T-helper 17 cell (primary cell): ENCODE results near the gene TSACC. TPM values are rescaled to one million over a fixed set of nuclear protein-coding genes. Genes with fewer than 3 reads are reported as not detected.
"Not testable (repeated sequence)": the region's sequence is repeated elsewhere in the genome, so short reads cannot be mapped to it uniquely, and the experiment has no call there.

Experiments
- ATAC-seq: fragments of 150-1000 bp; cut with Tn5 transposase; 2 replicates; pipeline ENCODE4 v1.10.0; 2021; ENCODE audit warnings: mild to moderate bottlenecking, moderate library complexity
- DNase-seq, 3 donors: peaks; one replicate each; pipeline versions ENCODE4 v3.0.0 to v3.0.0-alpha.2; 2020 to 2021
- H3K9me3 ChIP-seq: one replicate; pipeline ENCODE4 v1.7.0; 2013; ENCODE audit warnings: low read length, mild to moderate bottlenecking; ENCODE audit not compliant: control insufficient read depth, poor library complexity, severe bottlenecking
- H3K27ac Mint-ChIP-seq: one replicate; pipeline ENCODE4 v1.8.0; 2022; ENCODE audit warnings: mild to moderate bottlenecking, moderate library complexity, mixed read lengths
- H3K27me3 Mint-ChIP-seq: one replicate; pipeline ENCODE4 v1.8.0; 2022; ENCODE audit warnings: mixed read lengths
- H3K36me3 Mint-ChIP-seq: one replicate; pipeline ENCODE4 v1.8.0; 2022; ENCODE audit warnings: low read depth, mixed read lengths
- H3K4me1 Mint-ChIP-seq: one replicate; pipeline ENCODE4 v1.8.0; 2022; ENCODE audit warnings: mild to moderate bottlenecking, mixed read lengths
- H3K4me3 Mint-ChIP-seq: one replicate; pipeline ENCODE4 v1.8.0; 2022; ENCODE audit warnings: mild to moderate bottlenecking, moderate library complexity, mixed read lengths
- total RNA-seq, 4 donors: library from RNA in 2 of 4; stranded (reverse) in 2 of 4; gene quantifications; one replicate each; pipeline ENCODE4 v1.2.3 and lab custom pipeline; 2022 to 2026

Gene TSACC
- total RNA-seq, 2 donors from 2014 or later = 0.40 TPM; not detected in 1

- Mint-ChIP-seq H3K4me3 (no peak overlapping the region), H3K27me3 (peaks cover 47% of the 10 kb centered on the region), H3K27ac (no peak overlapping the region), H3K4me1 (peaks cover 5% of the 10 kb centered on the region), H3K36me3 (no peaks in the 10 kb centered on the region)
- no peak for DNase-seq
- no peak for ATAC-seq
- no peaks in the 10 kb centered on the region for H3K9me3 ChIP-seq
These were observed 19.7 kb downstream of the TSACC start for GRCh38 chr1:156357977-156358376.

DNA sequence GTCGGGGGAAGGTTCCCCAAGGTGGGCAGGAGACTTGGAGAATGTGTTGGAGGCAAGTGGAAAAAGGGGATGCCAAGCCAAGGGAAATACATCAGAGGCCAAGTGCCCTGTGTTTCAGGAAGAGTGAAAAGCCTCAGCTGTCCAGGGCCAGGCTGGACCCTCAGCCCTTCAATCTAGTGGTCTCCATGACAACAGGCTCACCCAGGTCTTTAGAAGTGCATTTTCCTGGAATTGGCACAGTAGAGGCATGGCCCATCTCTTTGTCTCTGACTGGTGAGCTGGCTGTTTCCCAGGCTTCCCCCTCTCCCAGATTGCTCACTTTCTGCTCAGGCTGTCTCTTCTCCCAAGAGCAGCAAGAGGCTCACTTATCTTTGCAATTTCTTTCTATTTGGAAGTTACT is 20.3 kb downstream of the TSACC start:
- H3K4me3 Mint-ChIP-seq = no peak overlapping the region
- no peaks in the 10 kb centered on the region for H3K36me3 Mint-ChIP-seq
- DNase-seq (no peak), ATAC-seq (no peak)
- no peaks in the 10 kb centered on the region for H3K9me3 ChIP-seq
- no peak overlapping the region for H3K27ac Mint-ChIP-seq
- H3K27me3 Mint-ChIP-seq = peaks cover 49% of the 10 kb centered on the region
- peaks cover 5% of the 10 kb centered on the region for H3K4me1 Mint-ChIP-seq

DNA sequence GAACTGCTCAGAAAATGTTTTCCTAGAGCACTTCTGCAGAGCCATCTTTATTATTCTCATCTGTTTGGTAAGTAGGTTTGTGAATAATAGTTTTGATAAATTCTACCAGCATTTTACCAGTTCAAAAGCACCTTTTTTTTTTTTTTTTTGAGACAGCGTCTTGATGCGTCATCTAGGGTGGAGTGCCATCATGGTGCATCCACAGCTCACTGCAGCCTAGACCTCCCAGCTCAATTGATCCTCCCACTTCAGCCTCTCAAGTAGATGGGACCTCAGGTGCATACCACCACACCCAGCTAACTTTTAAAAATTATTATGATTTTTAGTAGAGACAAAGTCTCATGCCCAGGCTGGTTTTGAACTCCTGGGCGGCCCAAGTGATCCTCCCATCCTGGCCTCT is 20.9 kb downstream of the TSACC start:
- H3K4me3 Mint-ChIP-seq = no peak overlapping the region
- H3K27me3 Mint-ChIP-seq = peaks cover 52% of the 10 kb centered on the region

DNA sequence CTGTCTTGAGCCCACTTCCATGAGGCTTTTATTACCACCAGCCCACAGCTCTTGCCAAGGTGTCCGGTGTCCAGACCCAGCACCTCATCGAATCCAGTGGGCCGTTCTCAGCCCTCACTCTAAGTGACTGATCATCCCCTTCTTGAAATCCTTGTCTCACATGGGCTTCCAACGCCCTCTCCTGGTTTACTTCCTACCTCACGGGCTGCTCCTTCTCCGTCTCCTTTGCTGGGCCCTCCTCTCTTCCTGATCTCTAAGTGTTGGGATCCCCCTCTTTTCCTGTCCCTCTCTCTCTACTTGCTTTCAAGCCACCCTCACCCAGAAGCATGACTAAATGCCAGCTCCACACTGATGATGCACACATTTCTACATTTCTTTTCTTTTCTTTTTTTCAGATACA is 21.6 kb downstream of the TSACC start:
- no peak overlapping the region for H3K4me3 Mint-ChIP-seq

More for the DNA sequence above, 20.9 kb downstream of the TSACC start:
- DNase-seq (no peak), ATAC-seq (no peak)
- Mint-ChIP-seq H3K27ac (no peak overlapping the region), H3K36me3 (no peaks in the 10 kb centered on the region), H3K4me1 (peaks cover 5% of the 10 kb centered on the region)
- H3K9me3 ChIP-seq = no peaks in the 10 kb centered on the region

DNA sequence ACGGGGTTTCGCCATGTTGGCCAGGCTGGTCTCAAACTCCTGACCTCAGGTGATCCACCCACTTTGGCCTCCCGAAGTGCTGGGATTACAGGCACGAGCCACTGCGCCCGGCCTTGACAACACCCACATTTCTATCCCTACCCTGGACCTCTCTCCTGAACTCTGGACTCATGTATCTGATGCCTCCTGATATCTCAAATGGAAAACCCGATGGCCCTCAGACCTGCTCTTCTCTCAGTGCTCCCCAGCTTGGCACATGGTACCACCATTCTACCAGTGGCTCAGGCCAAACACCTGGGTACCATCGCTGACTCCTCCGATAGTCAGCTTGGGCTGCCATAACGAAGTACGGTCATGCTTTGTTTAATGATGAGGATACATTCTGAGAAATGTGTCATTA is 22.2 kb downstream of the TSACC start:
- Mint-ChIP-seq H3K4me3 (no peak overlapping the region), H3K27me3 (peaks cover 59% of the 10 kb centered on the region), H3K27ac (peak overlapping the region; percentile 72), H3K4me1 (peaks cover 5% of the 10 kb centered on the region), H3K36me3 (peaks cover 3% of the 10 kb centered on the region)
- no peaks in the 10 kb centered on the region for H3K9me3 ChIP-seq
- ATAC-seq (no peak), DNase-seq (no peak)

More for the DNA sequence above, 21.6 kb downstream of the TSACC start:
- DNase-seq (no peak), ATAC-seq (no peak)
- Mint-ChIP-seq H3K4me1 (peaks cover 5% of the 10 kb centered on the region), H3K36me3 (no peaks in the 10 kb centered on the region), H3K27ac (no peak overlapping the region), H3K27me3 (peaks cover 54% of the 10 kb centered on the region)
- no peaks in the 10 kb centered on the region for H3K9me3 ChIP-seq

DNA sequence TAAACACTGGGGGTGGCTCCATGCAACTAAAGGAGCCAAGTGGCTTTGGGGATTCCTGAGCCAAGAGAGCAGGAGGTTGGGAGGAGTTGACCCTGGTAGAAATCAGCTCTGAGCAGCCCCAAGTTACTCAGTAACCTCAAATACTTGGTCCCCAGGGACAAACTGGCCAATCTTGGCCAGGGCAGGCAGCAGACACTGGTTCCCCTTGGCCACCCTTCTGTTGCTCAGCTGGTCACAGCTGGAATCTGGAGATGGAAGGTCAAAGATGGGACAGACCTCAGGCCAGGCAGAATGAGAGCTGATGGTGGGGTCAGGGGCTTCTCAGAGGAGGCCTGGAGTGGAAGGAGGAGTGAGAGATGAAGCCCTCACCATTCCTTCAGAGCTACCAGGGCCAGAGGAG is 27.4 kb downstream of the TSACC start:
- Mint-ChIP-seq H3K27ac (no peak overlapping the region), H3K4me1 (no peaks in the 10 kb centered on the region), H3K36me3 (peaks cover 3% of the 10 kb centered on the region), H3K4me3 (no peak overlapping the region), H3K27me3 (peaks cover 55% of the 10 kb centered on the region)
- no peak for DNase-seq
- H3K9me3 ChIP-seq = no peaks in the 10 kb centered on the region
- ATAC-seq = no peak

- peaks cover 54% of the 10 kb centered on the region for H3K27me3 Mint-ChIP-seq
- no peaks in the 10 kb centered on the region for H3K4me1 Mint-ChIP-seq
- no peak overlapping the region for H3K27ac Mint-ChIP-seq
- DNase-seq (no peak), ATAC-seq (no peak)
- no peak overlapping the region for H3K4me3 Mint-ChIP-seq
- no peaks in the 10 kb centered on the region for H3K9me3 ChIP-seq
- H3K36me3 Mint-ChIP-seq = peaks cover 3% of the 10 kb centered on the region
These were observed 28.2 kb downstream of the TSACC start for GRCh38 chr1:156366378-156367166.

DNA sequence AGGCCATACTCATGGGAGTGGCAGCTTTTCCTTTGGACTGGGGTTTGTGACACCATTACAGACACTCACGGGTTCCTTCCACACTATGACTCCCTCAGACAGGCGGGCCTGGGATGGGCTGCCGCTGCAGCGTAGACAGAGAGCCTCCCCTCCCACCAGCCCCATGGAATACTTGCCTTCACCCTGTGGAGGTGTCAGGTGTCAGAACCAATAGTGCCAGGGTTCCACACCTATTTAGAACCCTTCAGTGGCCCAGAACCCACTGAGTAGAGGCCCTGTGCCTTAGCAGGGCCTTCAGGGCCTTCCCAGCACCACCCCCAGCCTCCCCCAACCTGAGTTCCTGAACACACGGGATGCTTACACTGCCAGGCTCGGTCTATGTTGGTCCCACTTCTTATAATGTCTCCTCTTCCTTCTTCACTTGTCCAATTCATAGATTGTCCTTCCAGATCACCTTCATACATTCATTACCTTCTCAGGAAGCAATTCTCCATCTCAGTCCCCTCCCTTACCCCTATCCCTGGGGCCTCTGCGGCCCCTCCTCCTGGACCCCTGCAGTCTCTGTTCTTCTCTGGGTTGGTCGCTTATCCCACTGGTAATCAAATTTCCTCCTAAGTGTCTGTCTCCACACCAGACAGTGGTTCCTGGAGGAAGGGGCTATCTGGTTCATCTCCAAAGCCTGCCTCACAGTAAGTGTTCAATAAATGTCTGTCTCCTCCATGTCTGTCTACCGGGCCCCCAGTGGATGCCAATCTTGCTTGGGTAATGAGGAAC is 29.2 kb downstream of the TSACC start:
- no peaks in the 10 kb centered on the region for H3K9me3 ChIP-seq
- H3K4me3 Mint-ChIP-seq = no peak overlapping the region
- ATAC-seq = no peak
- H3K27ac Mint-ChIP-seq = peak overlapping the region; percentile 39
- no peak for DNase-seq
- no peaks in the 10 kb centered on the region for H3K4me1 Mint-ChIP-seq
- peaks cover 3% of the 10 kb centered on the region for H3K36me3 Mint-ChIP-seq
- peaks cover 60% of the 10 kb centered on the region for H3K27me3 Mint-ChIP-seq

DNA sequence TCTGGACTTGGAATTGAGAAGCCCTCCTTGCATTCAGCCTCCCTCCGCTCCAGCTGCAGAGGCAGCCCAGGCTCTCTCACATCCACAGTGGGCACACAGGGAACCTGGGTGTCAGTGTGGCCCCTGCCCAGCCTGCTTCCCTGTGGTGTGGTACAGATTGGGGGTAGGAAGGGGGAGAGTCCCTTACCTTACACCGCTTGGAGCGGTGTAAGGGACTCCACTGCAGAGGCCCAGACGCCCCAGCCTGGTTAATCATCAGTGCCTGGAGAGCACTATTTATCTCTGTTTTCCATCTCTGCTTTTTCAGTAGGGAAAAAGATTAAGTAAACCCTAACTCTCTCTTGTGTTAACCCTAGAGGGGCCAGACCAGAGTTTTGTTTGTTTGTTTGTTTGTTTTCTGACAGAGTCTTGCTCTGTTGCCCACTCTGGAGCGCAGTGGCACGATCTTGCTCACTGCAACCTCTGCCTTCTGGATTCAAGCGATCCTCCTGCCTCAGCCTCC is 29.9 kb downstream of the TSACC start:
- Mint-ChIP-seq H3K4me1 (no peaks in the 10 kb centered on the region), H3K27ac (peak overlapping the region; percentile 39), H3K27me3 (peaks cover 64% of the 10 kb centered on the region), H3K4me3 (no peak overlapping the region), H3K36me3 (peaks cover 3% of the 10 kb centered on the region)
- DNase-seq (no peak), ATAC-seq (no peak)
- no peaks in the 10 kb centered on the region for H3K9me3 ChIP-seq

DNA sequence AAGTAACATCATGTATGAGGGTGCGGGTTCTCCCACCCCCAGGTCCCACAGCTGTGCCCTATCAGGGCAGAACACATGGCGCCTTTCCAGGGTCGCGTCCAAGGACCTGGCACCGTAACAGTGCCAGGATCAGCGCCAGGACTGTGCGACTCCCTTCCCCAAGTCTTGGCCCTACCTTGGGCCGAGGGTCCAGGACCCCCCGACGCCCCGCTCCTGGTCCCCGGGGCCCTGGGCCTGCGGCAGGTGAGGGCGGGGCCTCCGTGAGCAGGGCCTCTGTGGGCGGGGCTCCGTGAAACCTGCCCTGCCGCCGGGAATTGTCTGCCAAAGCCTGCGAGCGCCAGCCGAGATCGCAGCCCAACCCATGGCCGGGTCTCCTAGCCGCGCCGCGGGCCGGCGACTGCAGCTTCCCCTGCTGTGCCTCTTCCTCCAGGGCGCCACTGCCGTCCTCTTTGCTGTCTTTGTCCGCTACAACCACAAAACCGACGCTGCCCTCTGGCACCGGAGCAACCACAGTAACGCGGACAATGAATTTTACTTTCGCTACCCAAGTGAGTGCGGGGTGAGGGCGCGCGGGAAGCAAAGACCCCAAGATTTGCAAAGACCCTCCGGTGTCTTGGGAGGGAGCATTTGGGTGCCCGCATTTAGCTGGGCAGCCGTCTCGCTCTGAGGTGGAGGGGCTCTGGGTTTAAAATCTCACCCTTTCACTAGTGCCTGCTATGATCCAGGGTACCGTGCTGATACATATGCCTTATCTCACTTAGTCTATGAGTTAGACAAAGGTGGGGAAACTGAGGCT is 30.8 kb downstream of the TSACC start, which contains the start of gene RHBG:
TSS of gene RHBG (plus strand) at position 323 of the 796 bp plus-strand sequence. CDS start at position 362, 39 bp downstream.
- peak; percentile 51 for ATAC-seq
- peaks cover 3% of the 10 kb centered on the region for H3K36me3 Mint-ChIP-seq
- H3K4me1 Mint-ChIP-seq = no peaks in the 10 kb centered on the region
- peak within 1 kb of the TSS; percentile 39 for H3K27ac Mint-ChIP-seq
- DNase-seq = no peak
- peaks cover 60% of the 10 kb centered on the region for H3K27me3 Mint-ChIP-seq
- H3K9me3 ChIP-seq = no peaks in the 10 kb centered on the region
- peak within 1 kb of the TSS; percentile 81 for H3K4me3 Mint-ChIP-seq

- H3K4me1 Mint-ChIP-seq, H3K9me3 ChIP-seq, H3K36me3 Mint-ChIP-seq, DNase-seq, ATAC-seq, H3K27ac Mint-ChIP-seq: not testable (repeated sequence)
- Mint-ChIP-seq H3K27me3 (peaks cover 60% of the 10 kb centered on the region), H3K4me3 (peak overlapping the region; percentile 81)
These were observed 31.5 kb downstream of the TSACC start for GRCh38 chr1:156369685-156370286.

DNA sequence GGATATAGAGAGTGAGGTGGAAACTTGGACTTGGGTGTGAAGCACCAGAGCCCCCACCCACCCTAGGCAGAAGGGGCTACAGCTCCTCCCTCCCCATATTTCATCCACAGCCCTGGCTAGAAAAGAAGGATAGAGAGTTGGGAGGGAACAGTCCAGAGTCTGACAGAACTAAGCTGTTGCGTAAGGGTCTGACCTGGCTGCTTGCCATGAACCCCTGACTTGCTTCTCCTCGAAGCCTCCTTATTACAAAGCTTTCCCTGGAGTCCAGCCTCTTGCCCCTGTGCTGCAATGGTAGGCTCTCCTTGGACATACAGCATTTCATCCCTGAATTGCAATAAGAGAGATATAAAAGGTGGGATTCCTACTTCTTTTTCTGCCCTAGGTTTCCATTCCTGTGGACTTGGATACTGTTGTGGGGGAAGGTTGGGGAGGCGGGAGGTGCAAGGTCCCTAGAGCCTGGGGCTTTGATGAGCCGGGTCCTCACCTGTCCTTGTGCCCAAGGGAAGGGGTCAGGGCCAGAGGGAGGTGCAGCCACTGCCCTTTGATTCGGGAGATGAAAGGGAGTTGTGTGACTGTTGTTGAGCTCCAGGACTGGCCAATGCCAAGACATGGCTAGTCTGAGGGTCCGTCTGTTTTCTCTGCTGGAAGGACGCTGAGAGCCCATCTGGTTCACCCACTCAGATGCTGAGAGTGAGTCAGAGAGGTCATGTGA is 33.4 kb downstream of the TSACC start:
- H3K9me3 ChIP-seq = no peaks in the 10 kb centered on the region
- no peaks in the 10 kb centered on the region for H3K36me3 Mint-ChIP-seq
- peaks cover 53% of the 10 kb centered on the region for H3K27me3 Mint-ChIP-seq
- H3K4me1 Mint-ChIP-seq = no peaks in the 10 kb centered on the region
- H3K27ac Mint-ChIP-seq = no peak overlapping the region
- DNase-seq = no peak
- no peak overlapping the region for H3K4me3 Mint-ChIP-seq
- no peak for ATAC-seq
